HG03064 (cell line): ENCODE results near the gene RFPL1.
"Not testable (repeated sequence)": the region's sequence is repeated elsewhere in the genome, so short reads cannot be mapped to it uniquely, and the experiment has no call there.

Experiments
- ATAC-seq: cut with Tn5 transposase; IDR thresholded peaks from one replicate; pipeline ENCODE4 v1.9.1; 2021; ENCODE audit warnings: low read depth; ENCODE audit not compliant: unreplicated experiment

The RFPL1 gene

DNA sequence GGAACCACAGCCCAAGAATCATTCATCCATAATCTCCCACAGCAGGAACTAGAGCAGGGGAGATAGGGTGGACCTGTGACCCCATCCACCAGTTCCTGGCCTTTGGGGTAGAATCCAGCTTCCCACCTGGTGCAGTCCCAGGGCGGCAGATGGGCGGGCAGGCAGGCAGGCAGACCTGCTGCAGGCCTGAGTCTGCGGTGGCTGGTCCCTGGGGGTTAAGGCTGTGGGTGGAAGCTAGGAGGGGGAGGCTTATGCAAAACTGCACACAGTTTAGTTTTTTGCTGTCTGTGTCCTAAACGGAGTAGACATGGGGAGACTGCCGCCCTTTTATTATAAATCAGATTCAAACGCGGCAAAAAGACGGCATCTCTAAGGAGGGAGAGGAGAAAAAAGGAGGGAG lies 37.2 kb downstream of the RFPL1 start:
- ATAC-seq, result no peak

DNA sequence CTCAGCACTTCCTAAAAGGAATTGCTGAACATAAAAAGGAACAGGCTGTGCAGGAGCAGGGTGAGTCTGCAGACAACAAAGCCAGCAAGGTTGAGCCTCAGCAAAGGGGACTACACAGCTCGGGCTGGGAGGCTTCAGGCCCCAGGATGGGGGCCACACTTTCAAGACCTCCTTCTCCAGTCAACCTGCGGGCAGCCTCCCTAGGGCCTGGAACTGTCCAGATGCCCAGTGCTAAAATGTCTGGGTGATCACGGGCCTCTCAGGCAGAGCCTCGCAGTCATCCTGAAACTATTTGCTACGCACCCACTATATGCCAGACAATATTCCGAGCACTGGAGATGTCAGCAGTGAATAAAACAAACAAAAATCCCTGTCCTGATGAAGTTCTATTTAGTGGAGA lies 37.7 kb downstream of the RFPL1 start:
- no peak for ATAC-seq

- ATAC-seq, result no peak
Measured at GRCh38 chr22:29477723-29478318, 39.4 kb downstream of the RFPL1 start.

GRCh38 chr22:29478326-29479276 lies 40.2 kb downstream of the RFPL1 start:
- ATAC-seq, result no peak

DNA sequence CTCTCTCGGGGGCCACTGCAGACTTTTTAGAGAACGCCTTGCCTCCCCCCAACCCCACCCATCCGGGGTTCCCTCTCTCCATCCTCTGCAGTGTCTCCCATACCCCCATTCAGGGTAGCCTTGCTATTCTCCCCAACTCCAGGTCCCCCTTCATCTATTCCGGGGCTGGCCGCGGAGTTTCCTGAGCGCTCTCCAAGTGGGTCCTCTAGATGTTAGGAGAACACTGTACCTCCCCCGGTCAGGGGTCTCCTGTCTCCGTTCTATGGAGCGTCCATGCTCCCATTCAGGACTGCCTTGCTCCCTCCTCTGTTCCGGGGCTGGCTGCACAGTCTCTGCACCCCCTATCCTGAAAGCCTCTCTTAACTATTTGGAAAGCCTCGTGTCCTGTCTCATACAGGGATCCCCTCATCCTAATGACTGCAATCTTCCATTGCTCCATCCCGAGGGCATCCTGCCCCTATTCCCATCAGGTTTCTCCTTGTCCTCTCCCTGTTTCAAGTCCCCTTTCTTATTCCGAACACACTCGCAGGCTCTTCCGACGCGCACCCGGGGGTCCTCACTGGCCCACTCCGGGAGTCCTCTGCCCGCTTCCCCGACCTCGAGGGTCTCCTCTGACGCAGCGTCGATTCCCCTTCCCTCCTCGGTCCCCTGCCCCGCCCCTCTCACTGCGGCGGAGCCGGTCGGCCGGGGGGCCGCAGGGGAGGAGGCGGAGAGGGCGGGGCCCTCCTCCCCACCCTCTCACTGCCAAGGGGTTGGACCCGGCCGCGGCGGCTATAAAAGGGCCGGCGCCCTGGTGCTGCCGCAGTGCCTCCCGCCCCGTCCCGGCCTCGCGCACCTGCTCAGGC lies 41.3 kb downstream of the RFPL1 start, which contains the start of gene NEFH:
Gene NEFH, plus strand, starts transcription at position 802 of the 845 bp plus-strand sequence. CDS start 45 bp downstream, outside the sequence.
- ATAC-seq, result no peak

GRCh38 chr22:29480262-29480511 lies 41.8 kb downstream of the RFPL1 start:
- no peak for ATAC-seq

DNA sequence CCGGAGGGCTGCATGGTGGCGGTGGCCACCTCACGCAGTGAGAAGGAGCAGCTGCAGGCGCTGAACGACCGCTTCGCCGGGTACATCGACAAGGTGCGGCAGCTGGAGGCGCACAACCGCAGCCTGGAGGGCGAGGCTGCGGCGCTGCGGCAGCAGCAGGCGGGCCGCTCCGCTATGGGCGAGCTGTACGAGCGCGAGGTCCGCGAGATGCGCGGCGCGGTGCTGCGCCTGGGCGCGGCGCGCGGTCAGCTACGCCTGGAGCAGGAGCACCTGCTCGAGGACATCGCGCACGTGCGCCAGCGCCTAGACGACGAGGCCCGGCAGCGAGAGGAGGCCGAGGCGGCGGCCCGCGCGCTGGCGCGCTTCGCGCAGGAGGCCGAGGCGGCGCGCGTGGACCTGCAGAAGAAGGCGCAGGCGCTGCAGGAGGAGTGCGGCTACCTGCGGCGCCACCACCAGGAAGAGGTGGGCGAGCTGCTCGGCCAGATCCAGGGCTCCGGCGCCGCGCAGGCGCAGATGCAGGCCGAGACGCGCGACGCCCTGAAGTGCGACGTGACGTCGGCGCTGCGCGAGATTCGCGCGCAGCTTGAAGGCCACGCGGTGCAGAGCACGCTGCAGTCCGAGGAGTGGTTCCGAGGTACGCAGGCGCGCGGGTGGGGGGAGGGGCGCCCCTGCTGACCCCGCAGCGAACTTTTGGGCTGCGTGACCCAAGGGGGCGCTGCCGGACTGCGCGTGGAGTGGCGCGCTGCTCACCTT lies 42.3 kb downstream of the RFPL1 start:
- no peak for ATAC-seq

GRCh38 chr22:29481265-29482000 lies 43.0 kb downstream of the RFPL1 start:
- no peak for ATAC-seq

DNA sequence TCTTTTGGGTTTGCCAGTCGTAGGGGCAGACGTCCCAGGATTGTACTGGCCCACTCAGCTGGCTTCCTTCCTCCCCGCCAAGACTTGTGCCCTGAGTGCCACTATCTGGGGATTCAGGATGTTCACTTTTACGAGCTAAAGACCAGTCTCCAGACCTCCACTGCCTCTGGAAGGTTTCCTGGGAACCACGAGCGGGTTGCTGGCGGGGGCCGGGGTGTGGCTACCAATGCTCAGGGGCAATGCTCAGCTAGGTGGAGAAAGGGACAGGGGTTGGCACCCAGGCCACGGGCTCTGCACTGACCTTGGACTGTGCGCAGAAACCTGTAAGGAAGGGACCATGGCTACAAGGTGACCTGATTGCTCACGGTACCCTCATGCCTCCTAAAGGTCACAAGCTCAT lies 43.9 kb downstream of the RFPL1 start:
- no peak for ATAC-seq

- ATAC-seq, result no peak
Measured at GRCh38 chr22:29482726-29483125, 44.3 kb downstream of the RFPL1 start.

DNA sequence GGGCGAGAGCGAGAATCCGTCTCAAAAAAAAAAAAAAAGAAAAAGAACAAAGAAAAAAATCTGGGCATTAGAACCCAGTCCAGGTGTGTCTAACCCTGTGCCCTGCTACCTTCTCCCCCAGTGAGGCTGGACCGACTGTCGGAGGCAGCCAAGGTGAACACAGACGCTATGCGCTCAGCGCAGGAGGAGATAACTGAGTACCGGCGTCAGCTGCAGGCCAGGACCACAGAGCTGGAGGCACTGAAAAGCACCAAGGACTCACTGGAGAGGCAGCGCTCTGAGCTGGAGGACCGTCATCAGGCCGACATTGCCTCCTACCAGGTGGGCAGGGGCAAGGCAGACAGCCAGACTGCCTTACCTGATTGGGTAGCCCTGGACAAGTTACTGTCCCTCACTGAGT lies 44.9 kb downstream of the RFPL1 start:
- no peak for ATAC-seq

DNA sequence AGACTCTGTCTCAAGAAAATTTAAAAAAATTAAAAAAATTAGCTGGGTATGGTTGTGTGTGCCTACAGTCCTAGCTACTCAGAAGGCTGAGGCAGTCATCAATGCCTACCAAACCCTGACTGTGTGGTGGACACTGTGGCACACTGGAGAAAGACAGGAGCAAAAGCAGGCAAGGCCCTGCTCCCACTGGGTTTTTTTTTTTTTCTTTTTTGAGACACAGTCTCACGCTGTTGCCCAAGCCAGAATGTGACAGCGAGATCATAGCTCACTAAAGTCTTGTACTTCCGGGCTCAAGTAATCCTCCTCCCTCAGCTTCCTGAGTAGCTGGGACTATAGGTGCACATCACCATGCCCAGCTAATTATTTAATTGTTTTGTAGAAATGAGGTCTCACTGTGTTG lies 46.3 kb downstream of the RFPL1 start:
- no peak for ATAC-seq

DNA sequence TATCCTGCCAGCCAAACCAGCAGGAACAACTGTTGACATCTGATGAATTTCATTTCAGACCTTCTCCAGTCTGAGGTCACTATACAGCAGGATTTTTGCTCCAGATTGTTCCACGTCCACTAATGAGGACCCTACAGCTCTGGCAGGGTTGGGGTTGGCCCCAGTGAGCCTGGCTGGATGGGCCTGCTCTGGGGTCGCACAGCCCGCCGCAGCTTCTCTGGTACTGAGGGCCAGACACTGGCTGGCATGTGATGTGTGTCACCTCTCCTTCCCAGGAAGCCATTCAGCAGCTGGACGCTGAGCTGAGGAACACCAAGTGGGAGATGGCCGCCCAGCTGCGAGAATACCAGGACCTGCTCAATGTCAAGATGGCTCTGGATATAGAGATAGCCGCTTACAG lies 47.1 kb downstream of the RFPL1 start:
- ATAC-seq, result no peak

GRCh38 chr22:29487426-29487986 lies 49.1 kb downstream of the RFPL1 start:
- no peak for ATAC-seq

GRCh38 chr22:29489127-29489780 lies 50.9 kb downstream of the RFPL1 start:
- ATAC-seq, result not testable (repeated sequence)

DNA sequence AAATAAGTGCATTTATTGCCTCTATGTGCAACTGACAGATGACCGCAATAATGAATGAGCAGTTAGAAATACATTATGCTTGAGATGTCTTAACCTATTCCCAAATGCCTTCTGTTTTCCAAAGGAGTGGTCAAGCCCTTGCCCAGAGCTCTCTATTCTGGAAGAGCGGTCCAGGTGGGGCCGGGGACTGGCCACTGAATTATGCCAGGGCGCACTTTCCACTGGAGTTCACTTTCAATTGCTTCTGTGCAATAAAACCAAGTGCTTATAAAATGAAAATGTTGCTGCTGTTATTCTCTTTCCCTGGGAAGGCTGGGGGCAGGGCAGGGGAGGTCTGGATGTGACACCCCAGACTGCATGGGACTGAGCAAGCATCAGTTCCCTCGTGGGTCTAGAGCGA lies 52.6 kb downstream of the RFPL1 start:
- no peak for ATAC-seq
